Stimulated activated CD4-positive, alpha-beta T cell treated with anti-CD3 and anti-CD28 coated beads, TNF-alpha, amount 100 ng/mL, for 48 hours (primary cell): Measurements from ENCODE around the gene DNAAF1.
"Not testable (repeated sequence)": the region's sequence is repeated elsewhere in the genome, so short reads cannot be mapped to it uniquely, and the experiment has no call there.

Experiments
- DNase-seq, 3 donors: peaks; one replicate each; pipeline ENCODE4 v3.0.0-alpha.2; 2020; ENCODE audit warnings: low read depth in 3 of 3

DNAAF1 gene

GRCh38 chr16:84207879-84208278, 62.8 kb downstream of the DNAAF1 start:
- no peak for DNase-seq

GRCh38 chr16:84209989-84210388, 64.9 kb downstream of the DNAAF1 start:
- DNase-seq = no peak

GRCh38 chr16:84212154-84212553, 67.0 kb downstream of the DNAAF1 start:
- DNase-seq = no peak

- no peak for DNase-seq
These were observed 67.5 kb downstream of the DNAAF1 start for GRCh38 chr16:84212631-84213030.

GRCh38 chr16:84214451-84215066, 69.5 kb downstream of the DNAAF1 start:
- DNase-seq = no peak

- DNase-seq = no peak
These were observed 70.4 kb downstream of the DNAAF1 start for GRCh38 chr16:84215531-84215930.

- not testable (repeated sequence) for DNase-seq
These were observed 71.0 kb downstream of the DNAAF1 start for GRCh38 chr16:84216144-84216543.

- no peak for DNase-seq
These were observed 73.2 kb downstream of the DNAAF1 start for GRCh38 chr16:84218176-84218823.

GRCh38 chr16:84218956-84219355, 73.8 kb downstream of the DNAAF1 start:
- no peak for DNase-seq

GRCh38 chr16:84220851-84221250, 75.7 kb downstream of the DNAAF1 start:
- no peak for DNase-seq

GRCh38 chr16:84223456-84223855, 78.3 kb downstream of the DNAAF1 start:
- DNase-seq = no peak

- DNase-seq = no peak
These were observed 79.4 kb downstream of the DNAAF1 start for GRCh38 chr16:84224554-84224953.

- DNase-seq = no peak
These were observed 80.0 kb downstream of the DNAAF1 start for GRCh38 chr16:84225126-84225525.

- no peak for DNase-seq
These were observed 80.5 kb downstream of the DNAAF1 start for GRCh38 chr16:84225571-84225970.

GRCh38 chr16:84226026-84226425, 80.9 kb downstream of the DNAAF1 start:
- DNase-seq = no peak
